Colonic mucosa (tissue), 4 donors: ENCODE data around the gene SRSF7. TPM values are rescaled to one million over a fixed set of nuclear protein-coding genes. Genes with fewer than 3 reads are reported as not detected.
"Not testable (repeated sequence)": the region's sequence is repeated elsewhere in the genome, so short reads cannot be mapped to it uniquely, and the experiment has no call there.

Experiments used
- DNase-seq: peaks from one replicate; pipeline ENCODE4 v3.0.0-alpha.2; 2020
- H3K27ac ChIP-seq: fragments of 200-600 bp; one replicate; pipeline ENCODE4 v1.8.0; 2021
- H3K27me3 ChIP-seq: fragments of 200-600 bp; one replicate; pipeline ENCODE4 v1.8.0; 2021
- H3K36me3 ChIP-seq: fragments of 200-600 bp; one replicate; pipeline ENCODE4 v1.8.0; 2021
- H3K4me1 ChIP-seq: fragments of 200-600 bp; one replicate; pipeline ENCODE4 v1.8.0; 2021; ENCODE audit warnings: mild to moderate bottlenecking
- H3K4me3 ChIP-seq: fragments of 200-600 bp; one replicate; pipeline ENCODE4 v1.8.0; 2021
- H3K9ac ChIP-seq, 2 donors: one replicate each; pipeline ENCODE4 v1.7.0; 2013; ENCODE audit warnings: control low read depth in 2 of 2, low read depth in 2 of 2, low read length in 2 of 2
- H3K9me3 ChIP-seq: fragments of 200-600 bp; one replicate; pipeline ENCODE4 v1.8.0; 2021
- CTCF ChIP-seq: fragments of 200-600 bp; IDR thresholded peaks from one replicate; pipeline ENCODE4 v1.8.0; 2022; ENCODE audit warnings: antibody characterized with exemption, mild to moderate bottlenecking
- intact Hi-C: fragments of 100-400 bp; cut with DNase I; formaldehyde crosslinking; loops from one replicate; pipeline ENCODE4 v1.14.1; 2022
- total RNA-seq, 2 donors: library from RNA; stranded (reverse); fragmentation: NEBNext Ultra II Directional in 1 of 2; extraction: Animal tissue kit (Norgen Biotek cat#: 25700) in 1 of 2; gene quantifications; one replicate each; pipeline ENCODE4 v1.2.1, GENCODE V29; 2021
- donor health status: healthy.
- donor health status: DM: no; HTN: no; CAD: no.
- donor health status: DM: no; HTN: no; CAD: no.

The SRSF7 gene
- total RNA-seq, 2 donors from 2014 or later: 119 to 157 TPM

- no peak for TF ChIP-seq CTCF
- DNase-seq: no peak
- Histone ChIP-seq H3K9ac (no peak overlapping the region), H3K9me3 (no peaks in the 10 kb centered on the region), H3K4me3 (no peak overlapping the region), H3K4me1 (no peaks in the 10 kb centered on the region), H3K27me3 (no peaks in the 10 kb centered on the region), H3K36me3 (no peaks in the 10 kb centered on the region), H3K27ac (no peak overlapping the region)
- intact Hi-C loops: no loop called here
Measured at GRCh38 chr2:38719706-38720105, 31.5 kb downstream of the SRSF7 start.

- no peaks in the 10 kb centered on the region for H3K36me3 ChIP-seq
- no peak overlapping the region for H3K4me3 ChIP-seq
- H3K9me3 ChIP-seq: no peaks in the 10 kb centered on the region
- no peak for DNase-seq
- no peak overlapping the region for H3K9ac ChIP-seq
- H3K4me1 ChIP-seq: no peaks in the 10 kb centered on the region
- intact Hi-C loops: no loop called here
- H3K27ac ChIP-seq: no peak overlapping the region
- no peaks in the 10 kb centered on the region for H3K27me3 ChIP-seq
- no peak for TF ChIP-seq CTCF
Measured at GRCh38 chr2:38718601-38719000, 32.6 kb downstream of the SRSF7 start.

GRCh38 chr2:38716185-38716584, 35.0 kb downstream of the SRSF7 start:
- intact Hi-C loops: no loop called here
- Histone ChIP-seq H3K4me3 (no peak overlapping the region), H3K36me3 (no peaks in the 10 kb centered on the region), H3K27me3 (no peaks in the 10 kb centered on the region), H3K9ac (no peak overlapping the region), H3K9me3 (no peaks in the 10 kb centered on the region), H3K27ac (no peak overlapping the region), H3K4me1 (no peaks in the 10 kb centered on the region)
- no peak for DNase-seq
- no peak for TF ChIP-seq CTCF

- H3K27me3 ChIP-seq, intact Hi-C loops: not testable (repeated sequence)
Measured at GRCh38 chr2:38714941-38715340, 36.2 kb downstream of the SRSF7 start.

GRCh38 chr2:38713338-38713737, 37.8 kb downstream of the SRSF7 start:
- H3K27ac ChIP-seq: no peak overlapping the region
- no peak overlapping the region for H3K4me3 ChIP-seq
- H3K9ac ChIP-seq: no peak overlapping the region
- no peaks in the 10 kb centered on the region for H3K4me1 ChIP-seq
- DNase-seq: no peak
- no peaks in the 10 kb centered on the region for H3K36me3 ChIP-seq
- no peak for TF ChIP-seq CTCF
- intact Hi-C loops: no loop called here
- no peaks in the 10 kb centered on the region for H3K27me3 ChIP-seq
- no peaks in the 10 kb centered on the region for H3K9me3 ChIP-seq

More at GRCh38 chr2:38714941-38715340, 36.2 kb downstream of the SRSF7 start:
- not testable (repeated sequence) for DNase-seq, H3K4me3 ChIP-seq, H3K9ac ChIP-seq, H3K4me1 ChIP-seq, H3K36me3 ChIP-seq, H3K9me3 ChIP-seq, H3K27ac ChIP-seq

- TF ChIP-seq CTCF: no peak
- H3K4me3 ChIP-seq: no peak overlapping the region
- intact Hi-C loops: no loop called here
- no peaks in the 10 kb centered on the region for H3K36me3 ChIP-seq
- H3K4me1 ChIP-seq: no peaks in the 10 kb centered on the region
- no peak overlapping the region for H3K27ac ChIP-seq
- DNase-seq: no peak
- no peak overlapping the region for H3K9ac ChIP-seq
- H3K27me3 ChIP-seq: no peaks in the 10 kb centered on the region
- no peaks in the 10 kb centered on the region for H3K9me3 ChIP-seq
Measured at GRCh38 chr2:38712871-38713270, 38.3 kb downstream of the SRSF7 start.
